ENCODE data around the gene ATXN7L3B. TPM values are rescaled to one million over a fixed set of nuclear protein-coding genes. Genes with fewer than 3 reads are reported as not detected.

The ATXN7L3B gene
- total RNA-seq, 1 donor from 2014 or later: 29.6 TPM

- no peak for DNase-seq (ENCODE audit: low read depth)
- H3K36me3 ChIP-seq (ENCODE audit: control insufficient read depth, insufficient read depth, low read length): no peaks in the 10 kb centered on the region
- no peaks in the 10 kb centered on the region for H3K27me3 ChIP-seq (ENCODE audit: control insufficient read depth, insufficient read depth, low read length)
- H3K4me3 ChIP-seq (ENCODE audit: low read depth, low read length): no peak overlapping the region
- TF ChIP-seq CTCF (IDR thresholded peaks at IDR 0.05; ENCODE audit: insufficient read depth, low read length, poor library complexity, severe bottlenecking): no peak
These were observed 22.1 kb downstream of the ATXN7L3B start for GRCh38 chr12:74559728-74560127.

GRCh38 chr12:74563927-74564326 lies 26.3 kb downstream of the ATXN7L3B start:
- no peak for DNase-seq (ENCODE audit: low read depth)
- H3K36me3 ChIP-seq (ENCODE audit: control insufficient read depth, insufficient read depth, low read length): no peaks in the 10 kb centered on the region

GRCh38 chr12:74578486-74578885 lies 40.9 kb downstream of the ATXN7L3B start:
- no peak overlapping the region for H3K4me3 ChIP-seq (ENCODE audit: low read depth, low read length)
- DNase-seq (ENCODE audit: low read depth): no peak
- TF ChIP-seq CTCF (IDR thresholded peaks at IDR 0.05; ENCODE audit: insufficient read depth, low read length, poor library complexity, severe bottlenecking): no peak
- H3K27me3 ChIP-seq (ENCODE audit: control insufficient read depth, insufficient read depth, low read length): no peaks in the 10 kb centered on the region
- no peaks in the 10 kb centered on the region for H3K36me3 ChIP-seq (ENCODE audit: control insufficient read depth, insufficient read depth, low read length)

More at GRCh38 chr12:74563927-74564326, 26.3 kb downstream of the ATXN7L3B start:
- Histone ChIP-seq H3K4me3 (ENCODE audit: low read depth, low read length) (no peak overlapping the region), H3K27me3 (ENCODE audit: control insufficient read depth, insufficient read depth, low read length) (no peaks in the 10 kb centered on the region)
- TF ChIP-seq CTCF (IDR thresholded peaks at IDR 0.05; ENCODE audit: insufficient read depth, low read length, poor library complexity, severe bottlenecking): no peak

- Histone ChIP-seq H3K36me3 (ENCODE audit: control insufficient read depth, insufficient read depth, low read length) (no peaks in the 10 kb centered on the region), H3K4me3 (ENCODE audit: low read depth, low read length) (no peak overlapping the region), H3K27me3 (ENCODE audit: control insufficient read depth, insufficient read depth, low read length) (no peaks in the 10 kb centered on the region)
- no peak for DNase-seq (ENCODE audit: low read depth)
- no peak for TF ChIP-seq CTCF (IDR thresholded peaks at IDR 0.05; ENCODE audit: insufficient read depth, low read length, poor library complexity, severe bottlenecking)
These were observed 41.8 kb downstream of the ATXN7L3B start for GRCh38 chr12:74579446-74579845.

- no peak for DNase-seq (ENCODE audit: low read depth)
- Histone ChIP-seq H3K4me3 (ENCODE audit: low read depth, low read length) (no peak overlapping the region), H3K36me3 (ENCODE audit: control insufficient read depth, insufficient read depth, low read length) (no peaks in the 10 kb centered on the region), H3K27me3 (ENCODE audit: control insufficient read depth, insufficient read depth, low read length) (no peaks in the 10 kb centered on the region)
- TF ChIP-seq CTCF (IDR thresholded peaks at IDR 0.05; ENCODE audit: insufficient read depth, low read length, poor library complexity, severe bottlenecking): no peak
These were observed 42.3 kb downstream of the ATXN7L3B start for GRCh38 chr12:74579981-74580380.

- H3K4me3 ChIP-seq (ENCODE audit: low read depth, low read length): no peak overlapping the region
- no peaks in the 10 kb centered on the region for H3K27me3 ChIP-seq (ENCODE audit: control insufficient read depth, insufficient read depth, low read length)
- no peak for TF ChIP-seq CTCF (IDR thresholded peaks at IDR 0.05; ENCODE audit: insufficient read depth, low read length, poor library complexity, severe bottlenecking)
- DNase-seq (ENCODE audit: low read depth): no peak
- H3K36me3 ChIP-seq (ENCODE audit: control insufficient read depth, insufficient read depth, low read length): no peaks in the 10 kb centered on the region
These were observed 43.8 kb downstream of the ATXN7L3B start for GRCh38 chr12:74581439-74581838.

Data from kidney epithelial cell (primary cell).